Measurements from ENCODE around the gene ZNF765.
"Not testable (repeated sequence)": the region's sequence is repeated elsewhere in the genome, so short reads cannot be mapped to it uniquely, and the experiment has no call there.

The ZNF765 gene

GRCh38 chr19:53394974-53395839 is at the start of gene ZNF765:
ZNF765 (plus strand) TSS chr19:53395149; CDS start chr19:53398016, 2,867 bp downstream.
- peak; percentile 95 for DNase-seq (ENCODE audit: low spot score)

- no peak for DNase-seq (ENCODE audit: low spot score)
Measured at GRCh38 chr19:53355739-53356138, 39.2 kb upstream of the ZNF765 start.

GRCh38 chr19:53357821-53358581 is 36.9 kb upstream of the ZNF765 start:
- DNase-seq (ENCODE audit: low spot score) = no peak

GRCh38 chr19:53360056-53360455 is 34.9 kb upstream of the ZNF765 start:
- DNase-seq (ENCODE audit: low spot score) = not testable (repeated sequence)

- DNase-seq (ENCODE audit: low spot score) = peak; percentile 83
Measured at GRCh38 chr19:53365134-53365898, 29.6 kb upstream of the ZNF765 start, which contains the start of gene ZNF525. ZNF525 (plus strand) TSS chr19:53365705; CDS start chr19:53372282, 6,577 bp downstream.

GRCh38 chr19:53365899-53366493 is 29.0 kb upstream of the ZNF765 start:
- peak; percentile 7 for DNase-seq (ENCODE audit: low spot score)

- no peak for DNase-seq (ENCODE audit: low spot score)
Measured at GRCh38 chr19:53372196-53372595, 22.8 kb upstream of the ZNF765 start.

- DNase-seq (ENCODE audit: low spot score) = no peak
Measured at GRCh38 chr19:53374288-53374687, 20.7 kb upstream of the ZNF765 start.

GRCh38 chr19:53374743-53375142 is 20.2 kb upstream of the ZNF765 start:
- DNase-seq (ENCODE audit: low spot score) = no peak

GRCh38 chr19:53381376-53381775 is 13.6 kb upstream of the ZNF765 start:
- no peak for DNase-seq (ENCODE audit: low spot score)

GRCh38 chr19:53388168-53388567 is 6.8 kb upstream of the ZNF765 start:
- DNase-seq (ENCODE audit: low spot score) = no peak

- no peak for DNase-seq (ENCODE audit: low spot score)
Measured at GRCh38 chr19:53388904-53389303, 6.0 kb upstream of the ZNF765 start.

- no peak for DNase-seq (ENCODE audit: low spot score)
Measured at GRCh38 chr19:53389571-53389970, 5.4 kb upstream of the ZNF765 start.

GRCh38 chr19:53389978-53390377 is 5.0 kb upstream of the ZNF765 start:
- no peak for DNase-seq (ENCODE audit: low spot score)

- DNase-seq (ENCODE audit: low spot score) = peak; percentile 40
Measured at GRCh38 chr19:53394522-53394973, 401 bp upstream of the ZNF765 start.

- not testable (repeated sequence) for DNase-seq (ENCODE audit: low spot score)
Measured at GRCh38 chr19:53395840-53396524, 1.0 kb downstream of the ZNF765 start.

GRCh38 chr19:53396525-53396868 is 1.5 kb downstream of the ZNF765 start:
- DNase-seq (ENCODE audit: low spot score) = no peak

- DNase-seq (ENCODE audit: low spot score) = not testable (repeated sequence)
Measured at GRCh38 chr19:53397918-53398317, 3.0 kb downstream of the ZNF765 start.

GRCh38 chr19:53409505-53410204 is 14.7 kb downstream of the ZNF765 start:
- no peak for DNase-seq (ENCODE audit: low spot score)

- not testable (repeated sequence) for DNase-seq (ENCODE audit: low spot score)
Measured at GRCh38 chr19:53420520-53421315, 25.8 kb downstream of the ZNF765 start.
